ENCODE data around the gene CD83.

Gene CD83

DNA sequence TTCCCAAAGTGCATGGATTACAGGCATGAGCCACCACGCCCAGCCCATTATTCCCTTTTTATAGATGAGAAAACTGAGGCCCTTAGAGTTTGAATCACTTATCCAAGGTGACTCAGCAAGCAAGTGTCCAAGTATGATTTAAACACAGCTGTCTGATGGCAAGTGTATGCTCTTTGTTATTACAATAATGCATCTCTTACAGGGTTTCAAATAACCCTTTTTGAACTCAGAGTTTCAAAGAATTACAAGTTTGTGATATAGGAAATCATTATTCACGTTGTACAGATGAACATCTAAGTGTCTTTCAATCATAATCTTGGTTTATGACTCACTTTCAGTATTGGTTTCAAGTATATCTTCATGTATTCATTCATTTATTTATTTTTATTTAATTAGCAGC, 63.0 kb downstream of the CD83 start:
- Histone ChIP-seq H3K9me3 (ENCODE audit: control insufficient read depth in 2 of 2, low read length in 2 of 2) (no peaks in the 10 kb centered on the region), H3K9ac (ENCODE audit: low read depth in 1 of 2, low read length in 2 of 2) (no peak overlapping the region), H3K4me1 (ENCODE audit: control insufficient read depth in 2 of 2, insufficient read depth in 2 of 2, low read length in 2 of 2) (peaks cover 5 to 15% of the 10 kb centered on the region in 2 donors), H3K4me3 (ENCODE audit: low read length in 2 of 2) (no peak overlapping the region), H3K27me3 (ENCODE audit: control insufficient read depth in 2 of 2, insufficient read depth in 2 of 2, low read length in 2 of 2) (no peaks in the 10 kb centered on the region), H3K36me3 (ENCODE audit: control insufficient read depth in 2 of 2, insufficient read depth in 2 of 2, low read length in 2 of 2) (no peaks in the 10 kb centered on the region), H3K27ac (ENCODE audit: low read depth in 2 of 2, low read length in 2 of 2) (no peak overlapping the region)

DNA sequence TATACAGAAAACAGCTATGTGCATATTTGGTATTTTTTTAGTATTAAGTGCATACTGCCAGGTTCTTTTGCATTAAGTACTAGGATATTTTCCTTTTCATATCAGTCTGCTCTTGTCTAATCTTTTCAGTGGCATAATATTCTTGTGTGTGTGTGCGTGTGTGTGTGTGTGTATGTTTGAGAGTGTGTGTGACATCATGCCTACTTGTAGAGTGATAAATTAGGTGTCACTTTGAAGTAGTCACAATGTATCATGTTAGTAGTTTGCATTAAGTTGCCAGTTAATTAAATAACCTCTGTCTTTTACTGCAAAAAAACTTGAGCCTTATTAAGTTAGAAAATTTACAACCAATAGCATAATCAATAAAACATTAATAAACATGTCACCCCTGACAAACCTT, 65.3 kb downstream of the CD83 start:
- H3K9ac ChIP-seq (ENCODE audit: low read depth in 1 of 2, low read length in 2 of 2) = no peak overlapping the region
- no peaks in the 10 kb centered on the region for H3K9me3 ChIP-seq (ENCODE audit: control insufficient read depth in 2 of 2, low read length in 2 of 2)
- H3K4me3 ChIP-seq (ENCODE audit: low read length in 2 of 2) = no peak overlapping the region
- H3K27ac ChIP-seq (ENCODE audit: low read depth in 2 of 2, low read length in 2 of 2) = no peak overlapping the region
- no peaks in the 10 kb centered on the region for H3K4me1 ChIP-seq (ENCODE audit: control insufficient read depth in 2 of 2, insufficient read depth in 2 of 2, low read length in 2 of 2)
- no peaks in the 10 kb centered on the region for H3K27me3 ChIP-seq (ENCODE audit: control insufficient read depth in 2 of 2, insufficient read depth in 2 of 2, low read length in 2 of 2)
- no peaks in the 10 kb centered on the region for H3K36me3 ChIP-seq (ENCODE audit: control insufficient read depth in 2 of 2, insufficient read depth in 2 of 2, low read length in 2 of 2)

Data from mucosa of rectum (tissue), 2 donors.